Endothelial cell of umbilical vein (primary cell): ENCODE measurements around the gene SLC19A1.

ENCODE experiments used
- EZH2 ChIP-seq: IDR thresholded peaks from 2 replicates; pipeline ENCODE4 v1.6.1; 2012; ENCODE audit warnings: borderline replicate concordance, low read depth, mild to moderate bottlenecking, moderate library complexity, low read length, inconsistent platforms; ENCODE audit not compliant: severe bottlenecking
- FOS ChIP-seq: IDR thresholded peaks from 2 replicates; pipeline ENCODE4 v1.6.1; 2011; ENCODE audit warnings: mild to moderate bottlenecking, low read length, moderate library complexity, borderline replicate concordance; ENCODE audit not compliant: insufficient read depth
- GATA2 ChIP-seq: IDR thresholded peaks from 2 replicates; pipeline ENCODE4 v1.7.0; 2011; ENCODE audit warnings: low read depth, mild to moderate bottlenecking, moderate library complexity, mixed read lengths, low read length; ENCODE audit not compliant: insufficient read length, insufficient read depth
- JUN ChIP-seq: IDR thresholded peaks from 2 replicates; pipeline ENCODE4 v1.6.1; 2011; ENCODE audit warnings: borderline replicate concordance, low read depth; ENCODE audit not compliant: insufficient read length, insufficient read depth
- MYC ChIP-seq: IDR thresholded peaks from one replicate; pipeline ENCODE4 v1.6.1; 2011; ENCODE audit warnings: mild to moderate bottlenecking, low read depth, low read length
- POLR2A ChIP-seq: IDR thresholded peaks from 2 replicates; pipeline ENCODE4 v1.6.1; 2012; ENCODE audit warnings: low read depth, mild to moderate bottlenecking, control low read depth, low read length
- POLR2AphosphoS5 ChIP-seq: IDR thresholded peaks from 2 replicates; pipeline ENCODE4 v1.6.1; 2012; ENCODE audit warnings: low read depth, mild to moderate bottlenecking, control low read depth, low read length, moderate library complexity; ENCODE audit not compliant: insufficient read depth
- TF ChIP-seq, protein P1 (sequence below), 2 donors: IDR thresholded peaks; 1 replicate in 1 of 2; 2 replicates in 1 of 2; pipeline ENCODE4 v1.5.1; 2011; ENCODE audit warnings: low read length in 2 of 2, mild to moderate bottlenecking in 2 of 2, moderate library complexity in 2 of 2, control low read depth in 1 of 2, inconsistent platforms in 1 of 2, low read depth in 1 of 2; ENCODE audit not compliant: insufficient read depth in 1 of 2; ENCODE audit errors: extremely low read depth in 1 of 2
- TF ChIP-seq, protein P2 (sequence below): IDR thresholded peaks from 2 replicates; pipeline ENCODE4 v1.6.1; 2011; ENCODE audit not compliant: insufficient read depth, insufficient read length

DNA sequence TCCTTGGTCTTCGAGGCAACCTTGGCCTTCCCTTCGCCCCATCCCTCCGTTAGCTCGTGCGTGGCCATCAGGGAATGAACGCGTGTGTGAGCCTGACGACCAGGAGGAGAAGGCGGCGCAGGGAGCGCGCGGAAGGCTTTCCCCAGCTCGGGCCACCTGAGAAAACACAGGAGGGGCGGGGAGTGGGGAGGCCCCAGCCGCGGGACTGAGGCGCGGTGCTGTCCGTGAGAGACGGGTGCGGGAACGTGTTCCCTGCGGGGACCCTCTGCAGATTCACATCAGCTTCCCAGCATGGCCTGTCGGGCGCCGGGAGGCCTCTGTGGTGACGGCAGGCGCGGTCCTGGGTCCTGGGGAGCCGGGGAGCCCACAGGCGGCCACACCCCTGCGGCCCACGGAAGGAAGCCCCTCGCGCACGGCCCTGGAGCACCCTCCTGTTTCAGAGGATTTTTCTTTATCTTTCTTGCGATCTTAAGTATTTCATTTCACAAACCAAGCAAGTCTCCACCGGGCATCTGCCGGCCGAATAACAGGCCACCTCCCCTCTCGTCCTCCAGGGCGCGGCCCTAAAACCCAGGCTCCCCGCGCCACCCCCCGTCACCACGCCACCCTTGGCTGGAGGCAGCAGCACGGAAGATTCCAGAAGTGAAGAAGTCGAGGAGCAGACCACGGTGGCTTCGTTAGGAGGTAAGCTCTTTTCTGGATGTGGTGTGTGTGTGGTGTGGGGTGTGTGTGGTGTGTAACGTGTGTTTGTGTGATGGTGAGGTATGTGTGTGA is 66.3 kb downstream of the SLC19A1 start:
- TF ChIP-seq POLR2AphosphoS5 (no peak), EZH2 (no peak), POLR2A (no peak), GATA2 (no peak), MYC (no peak), FOS (no peak), JUN (no peak)
- TF ChIP-seq, protein P1, sequence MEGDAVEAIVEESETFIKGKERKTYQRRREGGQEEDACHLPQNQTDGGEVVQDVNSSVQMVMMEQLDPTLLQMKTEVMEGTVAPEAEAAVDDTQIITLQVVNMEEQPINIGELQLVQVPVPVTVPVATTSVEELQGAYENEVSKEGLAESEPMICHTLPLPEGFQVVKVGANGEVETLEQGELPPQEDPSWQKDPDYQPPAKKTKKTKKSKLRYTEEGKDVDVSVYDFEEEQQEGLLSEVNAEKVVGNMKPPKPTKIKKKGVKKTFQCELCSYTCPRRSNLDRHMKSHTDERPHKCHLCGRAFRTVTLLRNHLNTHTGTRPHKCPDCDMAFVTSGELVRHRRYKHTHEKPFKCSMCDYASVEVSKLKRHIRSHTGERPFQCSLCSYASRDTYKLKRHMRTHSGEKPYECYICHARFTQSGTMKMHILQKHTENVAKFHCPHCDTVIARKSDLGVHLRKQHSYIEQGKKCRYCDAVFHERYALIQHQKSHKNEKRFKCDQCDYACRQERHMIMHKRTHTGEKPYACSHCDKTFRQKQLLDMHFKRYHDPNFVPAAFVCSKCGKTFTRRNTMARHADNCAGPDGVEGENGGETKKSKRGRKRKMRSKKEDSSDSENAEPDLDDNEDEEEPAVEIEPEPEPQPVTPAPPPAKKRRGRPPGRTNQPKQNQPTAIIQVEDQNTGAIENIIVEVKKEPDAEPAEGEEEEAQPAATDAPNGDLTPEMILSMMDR (IDR thresholded peaks at IDR 0.05; ENCODE audit: extremely low read depth in 1 of 2, insufficient read depth in 1 of 2, low read depth in 1 of 2, low read length in 2 of 2): no peak
- TF ChIP-seq, protein P2, sequence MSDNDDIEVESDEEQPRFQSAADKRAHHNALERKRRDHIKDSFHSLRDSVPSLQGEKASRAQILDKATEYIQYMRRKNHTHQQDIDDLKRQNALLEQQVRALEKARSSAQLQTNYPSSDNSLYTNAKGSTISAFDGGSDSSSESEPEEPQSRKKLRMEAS: no peak
